ENCODE measurements around the gene C1orf174. TPM values are rescaled to one million over a fixed set of nuclear protein-coding genes. Genes with fewer than 3 reads are reported as not detected.
A peak's percentile ranks its signal among the peaks of the same experiment; 100 is the strongest.

The C1orf174 gene
- total and polyA plus RNA-seq, 5 donors, result 11.3 to 15.1 (median 11.7) TPM

DNA sequence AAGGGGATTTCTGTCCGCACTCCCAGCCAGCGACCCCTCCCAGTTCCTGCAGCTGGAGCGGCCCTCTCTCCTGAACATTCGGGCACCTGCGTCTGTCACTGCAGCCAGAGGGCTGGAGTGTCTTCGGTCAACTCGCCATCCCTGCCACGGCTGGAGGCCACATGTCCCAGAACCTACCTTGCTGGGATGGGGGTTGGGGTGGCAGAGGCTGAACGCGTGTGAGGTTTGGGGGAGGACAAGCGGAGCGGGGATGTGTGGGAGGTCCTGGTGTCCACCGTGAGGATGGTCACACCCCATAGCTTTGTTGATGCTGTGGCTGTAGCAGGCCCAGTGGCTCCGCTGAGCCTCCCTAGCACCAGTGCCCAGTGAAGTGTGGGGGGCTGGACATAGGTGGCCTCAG is 14.8 kb upstream of the C1orf174 start:
- ATAC-seq, result no peak
- no peak for DNase-seq
- intact Hi-C loops (cut with DNase I), result no loop called here

DNA sequence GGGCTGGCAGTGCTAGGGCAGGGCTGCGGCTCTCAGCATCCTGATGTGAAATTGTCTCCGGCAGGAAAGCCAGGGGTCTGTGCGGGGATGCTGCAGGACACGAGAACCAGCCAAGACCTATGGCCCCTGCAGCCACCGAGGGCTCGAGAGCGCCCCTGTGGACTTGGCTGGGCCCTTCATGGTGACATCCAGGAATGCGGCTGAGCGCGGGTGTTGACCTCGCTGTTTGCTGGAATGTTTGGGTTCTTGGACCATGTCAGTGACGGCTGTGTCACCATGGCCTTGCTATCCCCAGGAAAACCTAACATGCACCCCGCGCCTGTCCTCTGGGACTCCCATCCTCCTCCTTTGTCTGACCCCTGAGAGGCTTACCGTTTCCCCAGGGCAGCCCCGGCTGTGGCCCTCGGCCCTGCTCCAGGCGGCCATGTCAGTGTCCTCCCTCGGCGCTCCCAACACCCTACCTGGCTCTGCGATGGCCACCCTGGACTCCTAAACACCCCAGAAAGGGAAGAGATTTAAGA is 14.3 kb upstream of the C1orf174 start:
- Histone ChIP-seq H3K9me3 (ENCODE audit: control insufficient read depth, low read length) (no peaks in the 10 kb centered on the region), H3K4me1 (ENCODE audit: control insufficient read depth, insufficient read depth, low read length) (peaks cover 4% of the 10 kb centered on the region), H3K27me3 (ENCODE audit: control insufficient read depth, insufficient read depth) (no peaks in the 10 kb centered on the region), H3K4me3 (ENCODE audit: low read length) (no peak overlapping the region), H3K27ac (ENCODE audit: low read length) (no peak overlapping the region)
- DNase-seq, result no peak
- intact Hi-C loops (cut with DNase I), result no loop called here
- WGBS, result 92% methylated on average over 21 of the region's 21 CpGs
- no peak for ATAC-seq

More for the DNA sequence above, 14.8 kb upstream of the C1orf174 start:
- Histone ChIP-seq H3K4me1 (ENCODE audit: control insufficient read depth, insufficient read depth, low read length) (peaks cover 4% of the 10 kb centered on the region), H3K9me3 (ENCODE audit: control insufficient read depth, low read length) (no peaks in the 10 kb centered on the region), H3K27ac (ENCODE audit: low read length) (no peak overlapping the region), H3K27me3 (ENCODE audit: control insufficient read depth, insufficient read depth) (no peaks in the 10 kb centered on the region), H3K4me3 (ENCODE audit: low read length) (no peak overlapping the region)
- 87% methylated on average over 14 of the region's 14 CpGs for WGBS

DNA sequence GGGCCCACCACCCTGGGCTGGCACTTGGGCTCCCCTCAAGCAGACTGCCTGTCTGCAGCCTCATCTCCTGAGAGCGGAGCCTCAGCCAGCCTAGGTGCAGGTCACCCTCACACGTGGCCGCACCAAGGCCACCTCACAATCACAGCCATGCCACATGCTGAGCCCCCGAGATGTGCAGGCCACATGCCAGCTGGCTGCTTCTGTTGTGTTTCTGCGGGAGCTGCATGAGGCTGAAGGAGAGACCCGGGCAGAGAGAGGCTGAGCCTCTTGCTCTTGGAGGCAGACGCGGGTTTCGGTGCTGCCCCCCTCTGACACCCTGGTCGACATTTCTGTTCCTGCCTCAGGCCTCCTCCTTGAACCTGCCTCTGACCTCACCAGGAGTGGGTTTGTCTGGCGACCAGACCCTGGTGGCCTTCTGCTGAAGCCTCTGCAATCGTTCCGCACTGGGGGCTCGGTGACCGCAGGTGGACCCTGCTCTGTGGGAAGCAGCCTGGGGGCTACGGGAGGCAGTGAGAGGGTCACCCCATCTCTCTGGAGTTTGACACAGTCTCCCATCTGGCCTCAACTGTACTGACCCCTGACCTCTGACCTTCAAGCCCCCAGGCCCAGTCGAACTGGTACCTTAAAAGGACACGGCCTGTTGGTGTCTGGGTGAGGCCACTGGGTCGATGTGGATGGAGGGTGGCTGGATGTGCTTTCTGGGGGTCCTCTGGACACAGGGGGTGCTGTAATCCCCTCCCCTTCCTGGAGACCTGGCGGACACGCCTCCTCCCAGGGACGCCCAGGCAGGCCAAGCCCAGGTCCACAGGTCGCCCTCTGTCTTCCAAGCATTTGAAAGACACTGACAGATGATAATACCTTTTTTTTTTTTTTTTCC is 13.0 kb upstream of the C1orf174 start:
- no peak overlapping the region for H3K4me3 ChIP-seq (ENCODE audit: low read length)
- intact Hi-C loops (cut with DNase I), result no loop called here
- peaks cover 4% of the 10 kb centered on the region for H3K4me1 ChIP-seq (ENCODE audit: control insufficient read depth, insufficient read depth, low read length)
- H3K27me3 ChIP-seq (ENCODE audit: control insufficient read depth, insufficient read depth), result no peaks in the 10 kb centered on the region
- no peak for DNase-seq
- no peaks in the 10 kb centered on the region for H3K9me3 ChIP-seq (ENCODE audit: control insufficient read depth, low read length)
- ATAC-seq, result no peak
- 92% methylated on average over 23 of the region's 23 CpGs for WGBS
- no peak overlapping the region for H3K27ac ChIP-seq (ENCODE audit: low read length)

DNA sequence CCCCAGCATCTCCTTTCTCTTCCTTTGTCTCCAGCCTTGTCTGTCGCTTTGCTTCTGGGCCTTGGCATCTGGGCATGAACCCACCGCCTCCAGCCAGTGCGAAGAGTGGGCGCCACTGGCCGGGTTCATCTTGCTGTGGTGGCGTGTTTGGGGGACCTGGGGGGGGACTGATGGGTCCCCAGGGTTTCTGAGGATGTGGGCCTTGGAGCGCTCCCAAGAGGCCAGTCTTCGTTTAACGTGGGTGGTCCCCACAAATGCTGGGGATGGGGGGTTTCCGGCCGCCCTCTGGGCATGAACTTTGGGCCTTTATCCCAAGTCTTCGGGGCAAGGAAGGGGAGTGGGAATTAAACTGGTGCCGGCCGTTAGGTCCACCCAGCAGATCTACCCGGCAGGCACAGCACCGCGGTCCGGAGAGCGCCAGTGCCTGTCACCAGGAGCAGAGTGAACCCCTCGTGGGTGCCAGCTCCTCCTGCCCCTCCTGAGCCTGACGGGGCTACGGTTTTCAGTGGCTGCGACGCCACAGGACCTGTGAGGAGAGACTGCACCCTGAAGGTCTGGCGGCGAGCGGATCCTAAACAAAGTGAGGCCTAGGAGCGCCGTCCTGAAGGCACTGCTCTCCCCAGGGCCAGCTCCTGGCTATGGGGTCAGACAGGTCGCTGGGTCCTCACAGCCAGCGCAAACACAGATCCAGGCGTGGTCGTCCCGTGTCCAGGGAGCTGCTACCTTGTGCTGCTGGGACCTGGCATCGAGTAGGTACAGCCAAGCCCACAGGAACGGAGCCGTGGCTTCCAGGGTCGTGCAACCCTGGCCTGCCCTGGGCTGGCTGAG is 12.1 kb upstream of the C1orf174 start:
- H3K4me1 ChIP-seq (ENCODE audit: control insufficient read depth, insufficient read depth, low read length), result peaks cover 4% of the 10 kb centered on the region
- intact Hi-C loops (cut with DNase I), result no loop called here
- no peak for ATAC-seq
- H3K4me3 ChIP-seq (ENCODE audit: low read length), result no peak overlapping the region
- H3K27ac ChIP-seq (ENCODE audit: low read length), result no peak overlapping the region
- WGBS, result 86% methylated on average over 38 of the region's 38 CpGs
- DNase-seq, result no peak
- H3K27me3 ChIP-seq (ENCODE audit: control insufficient read depth, insufficient read depth), result no peaks in the 10 kb centered on the region
- no peaks in the 10 kb centered on the region for H3K9me3 ChIP-seq (ENCODE audit: control insufficient read depth, low read length)

DNA sequence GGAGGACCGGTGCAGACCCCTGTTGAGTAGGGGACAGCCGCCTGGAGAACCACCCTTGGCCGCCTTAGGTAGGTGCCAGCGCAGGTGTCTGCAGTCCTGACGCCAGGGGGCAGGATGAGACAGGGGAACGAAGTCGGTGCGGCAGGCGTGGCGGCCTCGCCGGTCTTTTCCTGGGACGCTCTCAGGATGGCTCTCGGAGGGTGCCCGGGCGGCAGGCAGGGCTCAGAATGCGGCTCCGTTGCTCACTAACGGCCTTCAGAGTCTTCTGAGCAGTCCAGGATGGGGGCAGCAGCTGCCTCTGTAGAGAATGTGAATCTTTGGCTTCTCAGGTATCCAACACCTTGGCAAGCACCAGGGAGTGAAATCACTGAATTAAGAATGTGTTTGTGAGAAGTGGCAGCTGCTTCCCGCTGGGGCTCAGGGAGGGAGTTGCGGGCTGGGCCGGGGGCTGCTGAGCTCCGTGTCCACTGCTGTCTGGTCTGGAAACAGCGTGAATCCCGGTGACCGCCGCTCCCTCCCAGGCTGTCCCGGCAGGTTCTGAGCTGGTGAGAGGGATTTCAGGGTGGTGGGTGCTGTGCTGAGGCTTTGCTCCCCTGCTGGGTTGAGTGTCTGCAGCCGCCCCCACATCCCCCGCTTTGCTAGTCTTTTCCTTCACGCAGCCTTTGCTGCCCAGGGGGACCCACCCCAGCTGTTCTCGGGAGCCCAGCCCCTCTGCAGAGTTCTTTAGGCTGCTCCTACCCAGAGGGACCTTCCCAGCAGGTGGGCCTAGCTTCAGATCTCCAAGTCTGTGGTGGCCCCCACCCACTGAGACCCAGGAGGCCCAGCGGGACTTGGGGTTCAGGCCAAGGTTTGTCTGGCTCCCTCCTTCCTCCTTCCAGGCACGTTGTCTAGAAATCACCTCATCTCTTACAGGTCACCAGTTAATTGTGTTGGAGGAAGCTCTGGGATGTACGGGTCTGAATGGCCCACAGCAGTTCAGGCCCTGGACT is 11.1 kb upstream of the C1orf174 start:
- peak; percentile 51 to 58 for ATAC-seq
- H3K4me3 ChIP-seq (ENCODE audit: low read length), result no peak overlapping the region
- H3K4me1 ChIP-seq (ENCODE audit: control insufficient read depth, insufficient read depth, low read length), result peaks cover 4% of the 10 kb centered on the region
- H3K27me3 ChIP-seq (ENCODE audit: control insufficient read depth, insufficient read depth), result no peaks in the 10 kb centered on the region
- H3K9me3 ChIP-seq (ENCODE audit: control insufficient read depth, low read length), result no peaks in the 10 kb centered on the region
- H3K27ac ChIP-seq (ENCODE audit: low read length), result no peak overlapping the region
- peak; percentile 61 to 85 (median 82) for DNase-seq
- WGBS, result 10% methylated on average over 35 of the region's 35 CpGs
- intact Hi-C loops (cut with DNase I), result no loop called here

DNA sequence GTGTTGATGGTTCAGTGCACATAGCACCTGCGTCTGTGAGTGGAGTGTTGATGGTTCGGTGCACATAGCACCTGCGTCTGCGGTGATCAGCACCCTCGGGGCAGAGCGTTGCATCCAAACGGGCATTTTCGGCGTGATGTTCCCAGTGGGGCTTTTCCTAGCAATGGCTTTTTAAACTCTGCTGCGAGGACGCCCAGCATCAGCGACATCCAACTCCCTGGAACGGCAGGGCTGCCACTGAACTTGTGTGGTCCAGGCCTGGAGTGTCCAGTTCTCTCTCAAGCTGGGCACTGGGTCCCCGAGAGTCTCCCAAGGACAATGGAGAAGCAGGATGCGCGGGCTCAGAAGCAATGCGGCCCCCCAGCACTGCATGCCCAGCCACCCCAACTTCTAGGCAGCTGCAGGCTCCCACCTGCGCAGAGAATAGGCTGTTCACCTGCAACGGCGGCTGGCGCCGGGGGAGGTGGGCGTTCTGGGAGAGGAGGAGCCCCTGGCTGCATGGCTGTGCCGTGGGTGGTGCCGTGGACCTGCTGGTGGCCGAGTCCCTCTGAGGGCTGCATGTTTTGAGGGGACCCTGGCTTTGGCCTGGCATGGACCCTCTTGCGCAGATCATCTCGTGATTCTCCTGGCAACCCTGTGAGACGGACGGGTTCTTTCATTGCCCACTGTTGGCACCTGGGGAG is 10.1 kb upstream of the C1orf174 start:
- no peak overlapping the region for H3K27ac ChIP-seq (ENCODE audit: low read length)
- 84% methylated on average over 30 of the region's 30 CpGs for WGBS
- DNase-seq, result no peak
- peaks cover 4% of the 10 kb centered on the region for H3K4me1 ChIP-seq (ENCODE audit: control insufficient read depth, insufficient read depth, low read length)
- no peaks in the 10 kb centered on the region for H3K9me3 ChIP-seq (ENCODE audit: control insufficient read depth, low read length)
- ATAC-seq, result no peak
- H3K27me3 ChIP-seq (ENCODE audit: control insufficient read depth, insufficient read depth), result no peaks in the 10 kb centered on the region
- no peak overlapping the region for H3K4me3 ChIP-seq (ENCODE audit: low read length)
- intact Hi-C loops (cut with DNase I), result no loop called here

DNA sequence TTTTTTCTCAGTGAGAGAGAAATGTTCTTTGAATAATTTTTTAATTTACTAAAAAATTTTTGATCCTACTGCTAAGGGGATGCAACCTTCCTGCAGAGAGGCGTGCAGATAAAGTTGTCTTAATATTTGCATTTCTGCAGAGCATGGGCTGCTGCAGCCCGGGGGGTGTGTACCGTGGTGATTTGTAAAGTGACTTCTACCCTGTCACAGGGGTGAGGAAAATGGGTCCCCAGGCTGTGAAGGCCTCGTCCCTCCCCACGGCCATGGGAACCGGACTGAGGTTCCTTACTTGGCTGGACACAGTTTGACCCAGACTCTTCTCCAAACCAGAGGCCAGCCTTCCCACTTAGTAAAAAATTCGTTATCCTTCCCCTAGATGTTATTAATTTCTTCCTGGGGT is 9.5 kb upstream of the C1orf174 start:
- DNase-seq, result no peak
- Histone ChIP-seq H3K27ac (ENCODE audit: low read length) (no peak overlapping the region), H3K4me3 (ENCODE audit: low read length) (no peak overlapping the region), H3K4me1 (ENCODE audit: control insufficient read depth, insufficient read depth, low read length) (peaks cover 4% of the 10 kb centered on the region), H3K9me3 (ENCODE audit: control insufficient read depth, low read length) (no peaks in the 10 kb centered on the region), H3K27me3 (ENCODE audit: control insufficient read depth, insufficient read depth) (no peaks in the 10 kb centered on the region)
- intact Hi-C loops (cut with DNase I), result loop anchor here in 1 of 4 donors (5.0 kb wide), 1 partner anchor 1838 kb away; no protein-coding TSS in a partner anchor
- ATAC-seq, result no peak
- 60% methylated on average over 7 of the region's 7 CpGs for WGBS

DNA sequence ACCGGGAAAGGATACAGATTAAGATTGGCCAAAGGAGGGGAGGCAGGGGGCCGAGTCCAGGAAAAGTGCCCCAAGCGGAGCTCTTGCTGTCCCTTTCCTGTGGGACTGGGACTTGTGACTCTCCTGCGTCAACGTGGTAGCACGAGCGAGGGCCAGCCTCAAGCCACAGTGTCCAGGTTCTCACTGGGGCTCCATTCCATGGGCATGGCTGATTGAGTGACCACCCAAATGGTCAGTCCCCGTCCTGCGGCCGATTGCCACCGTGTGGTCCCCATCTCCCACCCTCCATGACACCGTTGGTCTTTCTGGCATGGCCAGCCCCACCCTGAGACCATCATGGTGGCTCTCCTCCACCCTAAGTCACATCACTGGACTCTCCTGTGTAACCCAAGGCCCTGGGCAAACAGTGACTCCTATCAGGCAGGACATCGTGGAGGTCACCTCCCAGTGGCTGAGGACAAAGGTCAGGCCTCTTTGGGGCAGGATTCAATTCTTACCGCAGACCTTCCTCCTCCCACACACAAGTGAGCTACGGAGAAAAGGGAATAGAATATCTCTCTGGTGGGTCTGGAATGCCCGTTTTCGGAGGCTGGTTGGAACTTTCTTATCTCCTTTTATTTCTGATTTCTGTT is 8.9 kb upstream of the C1orf174 start:
- no peak for ATAC-seq
- intact Hi-C loops (cut with DNase I), result loop anchor here in 1 of 4 donors (5.0 kb wide), 1 partner anchor 1838 kb away; no protein-coding TSS in a partner anchor
- no peaks in the 10 kb centered on the region for H3K27me3 ChIP-seq (ENCODE audit: control insufficient read depth, insufficient read depth)

DNA sequence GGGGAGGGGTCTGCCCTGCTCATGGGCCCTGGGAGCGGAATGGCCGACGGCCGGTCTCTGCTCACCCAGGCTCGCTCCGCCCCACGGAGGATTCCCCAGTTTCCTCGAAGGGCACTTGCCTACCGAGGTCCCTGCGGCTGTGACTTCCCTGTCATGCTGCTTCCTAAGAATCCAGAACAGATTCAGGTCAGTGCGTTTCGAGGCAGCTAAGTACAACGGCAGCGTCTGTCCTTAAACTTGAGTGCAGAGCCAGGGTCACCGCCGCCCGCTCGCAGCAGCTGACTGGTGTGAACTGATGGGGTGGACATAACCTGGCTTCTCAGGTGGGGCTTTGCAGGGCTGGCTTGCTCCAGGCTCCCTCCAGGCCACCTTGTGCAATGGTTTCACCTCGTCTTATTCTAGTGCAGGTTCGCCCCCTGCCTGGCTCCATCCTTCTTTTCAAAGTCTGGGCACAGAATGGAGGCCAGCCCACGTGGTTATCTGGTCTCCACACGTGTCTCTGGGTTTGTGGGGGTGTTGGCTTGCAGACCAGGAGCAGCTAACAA is 7.6 kb upstream of the C1orf174 start:
- H3K9me3 ChIP-seq (ENCODE audit: control insufficient read depth, low read length), result no peaks in the 10 kb centered on the region
- ATAC-seq (no peak), DNase-seq (no peak)
- 76% methylated on average over 22 of the region's 22 CpGs for WGBS
- H3K4me3 ChIP-seq (ENCODE audit: low read length), result no peak overlapping the region
- no peaks in the 10 kb centered on the region for H3K27me3 ChIP-seq (ENCODE audit: control insufficient read depth, insufficient read depth)
- intact Hi-C loops (cut with DNase I), result loop anchor here in 1 of 4 donors (5.0 kb wide), 1 partner anchor 1840 kb away; no protein-coding TSS in a partner anchor
- H3K4me1 ChIP-seq (ENCODE audit: control insufficient read depth, insufficient read depth, low read length), result peaks cover 4% of the 10 kb centered on the region
- H3K27ac ChIP-seq (ENCODE audit: low read length), result no peak overlapping the region

More for the DNA sequence above, 8.9 kb upstream of the C1orf174 start:
- Histone ChIP-seq H3K27ac (ENCODE audit: low read length) (no peak overlapping the region), H3K4me1 (ENCODE audit: control insufficient read depth, insufficient read depth, low read length) (peaks cover 4% of the 10 kb centered on the region), H3K9me3 (ENCODE audit: control insufficient read depth, low read length) (no peaks in the 10 kb centered on the region), H3K4me3 (ENCODE audit: low read length) (no peak overlapping the region)
- 67% methylated on average over 17 of the region's 17 CpGs for WGBS
- no peak for DNase-seq
